Measurements from ENCODE around the gene KIAA1328. TPM values are rescaled to one million over a fixed set of nuclear protein-coding genes. Genes with fewer than 3 reads are reported as not detected.

Gene KIAA1328
- total RNA-seq, 1 experiment from 2014 or later, result 4.9 TPM

DNA sequence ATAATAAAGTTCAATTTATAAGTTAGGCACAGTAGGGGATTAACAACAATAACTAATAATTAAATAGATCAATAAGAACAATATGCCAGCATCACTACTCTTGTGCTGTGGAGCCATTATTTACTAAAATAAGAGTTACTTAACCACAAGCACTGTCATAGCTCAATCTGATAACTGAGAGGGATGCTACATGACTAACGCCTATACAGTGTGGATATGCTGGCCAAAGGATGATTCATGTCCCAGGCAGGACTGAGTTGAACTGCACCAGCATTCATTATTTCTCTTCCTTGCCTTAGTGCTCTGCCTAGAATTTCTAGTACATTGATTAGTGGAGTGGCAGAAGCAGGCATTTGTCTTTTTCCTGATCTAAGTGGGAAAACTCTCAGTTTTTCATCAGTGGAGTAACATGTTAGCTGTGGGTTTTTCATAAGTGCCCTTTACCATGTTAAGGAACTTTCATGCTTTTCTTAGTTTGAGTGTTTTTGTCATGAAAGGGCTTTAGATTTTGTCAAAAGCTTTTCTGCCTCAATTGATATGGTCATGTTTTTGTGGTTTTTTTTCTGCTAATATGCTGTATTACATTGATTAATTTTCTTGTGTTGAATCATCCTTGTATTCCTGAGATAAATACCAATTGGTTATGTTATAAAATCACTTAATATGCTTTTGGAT lies 21.7 kb downstream of the KIAA1328 start:
- no peaks in the 10 kb centered on the region for H3K36me3 Mint-ChIP-seq (ENCODE audit: insufficient read depth, unreplicated experiment)
- BruUV-seq (replicated peaks), result no TSS peak
- DNase-seq, result no peak
- Histone ChIP-seq H3K9me3 (no peaks in the 10 kb centered on the region), H3K4me1 (no peaks in the 10 kb centered on the region), H3K27me3 (replicated peaks; ENCODE audit: control insufficient read depth, insufficient read depth, low read length) (no peaks in the 10 kb centered on the region), H3K4me3 (ENCODE audit: low read depth, low read length) (no peak overlapping the region), H3K36me3 (ENCODE audit: control insufficient read depth, insufficient read depth, low read length) (no peaks in the 10 kb centered on the region)
- H3K27me3 Mint-ChIP-seq (ENCODE audit: insufficient read depth, unreplicated experiment), result no peaks in the 10 kb centered on the region
- no peaks in the 10 kb centered on the region for H3K9me3 Mint-ChIP-seq (ENCODE audit: unreplicated experiment)
- TF ChIP-seq CTCF (IDR thresholded peaks at IDR 0.05; ENCODE audit: insufficient read depth in 1 of 2, low read depth in 1 of 2, low read length in 1 of 2, severe bottlenecking in 1 of 2, unreplicated experiment in 1 of 2), result no peak
- POLR2A ChIA-PET, result no interaction called here
- no peak overlapping the region for H3K27ac Mint-ChIP-seq (ENCODE audit: unreplicated experiment)
- intact Hi-C loops (cut with micrococcal nuclease; ENCODE audit: unreplicated experiment), result no loop called here
- no peaks in the 10 kb centered on the region for H3K4me1 Mint-ChIP-seq (ENCODE audit: low read depth, unreplicated experiment)
- CTCF ChIA-PET, result no interaction called here
- no peak overlapping the region for H3K4me3 Mint-ChIP-seq (ENCODE audit: unreplicated experiment)

GRCh38 chr18:36851202-36851590 lies 22.3 kb downstream of the KIAA1328 start:
- intact Hi-C loops (cut with micrococcal nuclease; ENCODE audit: unreplicated experiment), result no loop called here
- Histone ChIP-seq H3K4me3 (ENCODE audit: low read depth, low read length) (no peak overlapping the region), H3K27me3 (replicated peaks; ENCODE audit: control insufficient read depth, insufficient read depth, low read length) (no peaks in the 10 kb centered on the region), H3K9me3 (no peaks in the 10 kb centered on the region), H3K36me3 (ENCODE audit: control insufficient read depth, insufficient read depth, low read length) (no peaks in the 10 kb centered on the region), H3K4me1 (no peaks in the 10 kb centered on the region)
- DNase-seq, result no peak
- no peak for TF ChIP-seq CTCF (IDR thresholded peaks at IDR 0.05; ENCODE audit: insufficient read depth in 1 of 2, low read depth in 1 of 2, low read length in 1 of 2, severe bottlenecking in 1 of 2, unreplicated experiment in 1 of 2)
- ChIA-PET CTCF (no interaction called here), POLR2A (no interaction called here)
- Mint-ChIP-seq H3K4me3 (ENCODE audit: unreplicated experiment) (no peak overlapping the region), H3K27me3 (ENCODE audit: insufficient read depth, unreplicated experiment) (no peaks in the 10 kb centered on the region), H3K9me3 (ENCODE audit: unreplicated experiment) (no peaks in the 10 kb centered on the region), H3K36me3 (ENCODE audit: insufficient read depth, unreplicated experiment) (no peaks in the 10 kb centered on the region), H3K4me1 (ENCODE audit: low read depth, unreplicated experiment) (no peaks in the 10 kb centered on the region), H3K27ac (ENCODE audit: unreplicated experiment) (no peak overlapping the region)
- no TSS peak for BruUV-seq (replicated peaks)

- no peaks in the 10 kb centered on the region for H3K27me3 Mint-ChIP-seq (ENCODE audit: insufficient read depth, unreplicated experiment)
- ChIA-PET POLR2A (no interaction called here), CTCF (no interaction called here)
- H3K27ac Mint-ChIP-seq (ENCODE audit: unreplicated experiment), result no peak overlapping the region
- no peaks in the 10 kb centered on the region for H3K4me1 Mint-ChIP-seq (ENCODE audit: low read depth, unreplicated experiment)
- no peaks in the 10 kb centered on the region for H3K4me1 ChIP-seq
- H3K36me3 Mint-ChIP-seq (ENCODE audit: insufficient read depth, unreplicated experiment), result no peaks in the 10 kb centered on the region
- H3K9me3 ChIP-seq, result no peaks in the 10 kb centered on the region
- no peaks in the 10 kb centered on the region for H3K27me3 ChIP-seq (replicated peaks; ENCODE audit: control insufficient read depth, insufficient read depth, low read length)
- no peak overlapping the region for H3K4me3 Mint-ChIP-seq (ENCODE audit: unreplicated experiment)
- intact Hi-C loops (cut with micrococcal nuclease; ENCODE audit: unreplicated experiment), result no loop called here
- no TSS peak for BruUV-seq (replicated peaks)
- no peaks in the 10 kb centered on the region for H3K36me3 ChIP-seq (ENCODE audit: control insufficient read depth, insufficient read depth, low read length)
- no peak for TF ChIP-seq CTCF (IDR thresholded peaks at IDR 0.05; ENCODE audit: insufficient read depth in 1 of 2, low read depth in 1 of 2, low read length in 1 of 2, severe bottlenecking in 1 of 2, unreplicated experiment in 1 of 2)
- H3K4me3 ChIP-seq (ENCODE audit: low read depth, low read length), result no peak overlapping the region
- DNase-seq, result no peak
- H3K9me3 Mint-ChIP-seq (ENCODE audit: unreplicated experiment), result no peaks in the 10 kb centered on the region
Observed at GRCh38 chr18:36856815-36857214, 27.9 kb downstream of the KIAA1328 start.

Data from Caco-2 (cell line).